Cerebellar cortex (tissue), 1 donor: ENCODE measurements around the gene FAM240A.
"Not testable (repeated sequence)": the region's sequence is repeated elsewhere in the genome, so short reads cannot be mapped to it uniquely, and the experiment has no call there.

ENCODE experiments used
- DNase-seq: peaks from one replicate; pipeline ENCODE4 v3.0.0-alpha.2; 2015; ENCODE audit warnings: low spot score

FAM240A gene

DNA sequence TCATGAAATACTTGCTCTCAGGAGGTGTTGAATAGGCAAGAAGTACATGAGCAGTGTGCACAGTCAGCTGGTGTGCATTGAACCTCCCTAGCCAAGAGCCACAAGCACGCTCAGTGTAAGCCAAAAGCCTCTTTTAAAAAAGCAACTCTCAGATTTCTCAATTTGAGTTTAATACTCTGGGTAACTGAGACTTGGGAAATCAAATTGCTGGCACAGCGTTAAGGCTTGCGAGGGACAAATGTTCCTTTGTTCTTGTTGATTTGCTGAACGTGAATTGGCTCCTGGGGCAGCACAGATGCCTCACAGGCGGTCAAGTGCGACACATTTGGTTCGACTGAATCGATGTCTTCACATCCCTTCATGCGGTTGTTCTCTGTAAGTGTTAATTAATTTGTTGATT, at the start of gene FAM240A:
Gene FAM240A, plus strand, starts transcription at position 202 of the 400 bp plus-strand sequence. Its CDS starts 159 bp downstream, at position 361.
- DNase-seq: peak; percentile 3

DNA sequence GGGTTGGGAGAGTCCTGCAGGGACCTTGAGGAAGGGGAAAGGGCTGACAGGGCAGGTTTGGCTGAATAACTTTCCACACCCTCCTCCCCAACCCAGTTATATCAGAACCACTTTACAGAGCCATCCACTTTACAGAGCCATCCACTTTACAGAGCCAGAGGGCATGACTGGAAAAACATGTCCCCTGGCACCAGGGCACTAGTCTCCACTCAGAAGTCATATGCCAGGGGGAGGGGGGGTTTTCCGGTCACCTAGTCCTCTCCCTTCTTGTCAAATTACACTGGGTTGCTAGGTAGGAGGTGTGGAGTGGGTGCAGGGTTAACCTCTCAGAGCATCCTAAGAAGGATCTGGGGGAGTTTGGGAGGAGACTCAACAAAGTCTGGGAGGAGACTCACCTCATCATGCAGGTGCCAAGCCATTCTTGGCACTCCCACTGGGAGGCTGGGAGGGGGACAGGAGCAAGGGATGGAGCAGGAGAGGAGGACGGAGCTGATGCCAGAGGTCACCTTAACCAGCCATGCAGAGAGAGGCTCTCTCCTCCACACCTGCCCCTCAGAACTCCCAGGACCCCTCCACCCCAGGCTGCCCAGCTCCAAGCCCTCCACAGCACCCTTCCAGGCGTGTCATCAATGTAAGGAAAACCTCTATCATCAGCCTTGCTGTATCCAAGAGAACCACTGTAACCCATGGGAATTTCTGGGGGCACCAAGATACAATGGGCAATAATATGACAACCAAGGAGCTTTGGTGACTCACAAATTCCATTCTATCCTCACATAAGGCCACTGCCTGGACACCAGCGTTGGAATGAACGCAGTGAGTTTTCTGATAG, 47.9 kb upstream of the FAM240A start:
- DNase-seq: peak; percentile 2

DNA sequence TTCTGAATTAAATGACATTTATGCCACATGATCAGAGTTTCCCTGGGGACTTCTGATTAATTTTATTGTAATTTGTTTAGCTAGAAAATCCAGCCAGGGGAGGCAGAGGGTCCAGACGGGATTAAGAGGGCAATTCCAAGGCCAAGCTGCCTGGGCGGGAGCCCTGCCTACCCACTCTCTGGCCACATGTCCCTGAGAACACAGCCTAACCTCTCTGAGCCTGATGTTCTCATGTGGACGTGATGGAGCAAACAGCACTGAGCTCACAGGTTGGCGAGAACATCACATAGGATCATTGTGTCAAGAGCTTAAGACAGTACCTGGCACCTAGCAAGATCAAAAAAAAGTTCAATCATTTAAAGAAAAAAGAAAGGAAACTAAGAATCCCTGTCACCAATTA, 47.2 kb upstream of the FAM240A start:
- no peak for DNase-seq

DNA sequence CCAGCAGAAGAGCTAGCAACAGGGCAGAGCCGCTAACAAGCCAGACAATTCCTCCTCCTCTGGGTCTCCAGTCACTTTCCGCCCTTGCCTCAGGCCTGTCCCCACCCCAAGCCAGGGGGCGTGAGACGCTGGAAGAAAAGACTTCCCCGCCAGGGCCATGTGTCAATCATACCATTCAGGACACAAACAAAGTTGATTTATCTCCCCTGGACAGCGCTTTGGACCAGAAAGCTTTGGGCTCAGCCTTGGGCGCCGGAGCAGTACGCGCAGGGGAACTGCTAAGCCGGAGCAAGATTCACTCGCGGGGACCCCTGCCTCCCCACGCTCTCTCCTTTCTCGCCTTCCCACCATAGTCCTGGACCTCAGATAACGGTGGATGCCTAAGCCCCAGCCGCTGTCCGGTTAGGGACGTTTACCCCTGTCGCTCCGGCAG, 46.7 kb upstream of the FAM240A start:
- DNase-seq: peak; percentile 35

DNA sequence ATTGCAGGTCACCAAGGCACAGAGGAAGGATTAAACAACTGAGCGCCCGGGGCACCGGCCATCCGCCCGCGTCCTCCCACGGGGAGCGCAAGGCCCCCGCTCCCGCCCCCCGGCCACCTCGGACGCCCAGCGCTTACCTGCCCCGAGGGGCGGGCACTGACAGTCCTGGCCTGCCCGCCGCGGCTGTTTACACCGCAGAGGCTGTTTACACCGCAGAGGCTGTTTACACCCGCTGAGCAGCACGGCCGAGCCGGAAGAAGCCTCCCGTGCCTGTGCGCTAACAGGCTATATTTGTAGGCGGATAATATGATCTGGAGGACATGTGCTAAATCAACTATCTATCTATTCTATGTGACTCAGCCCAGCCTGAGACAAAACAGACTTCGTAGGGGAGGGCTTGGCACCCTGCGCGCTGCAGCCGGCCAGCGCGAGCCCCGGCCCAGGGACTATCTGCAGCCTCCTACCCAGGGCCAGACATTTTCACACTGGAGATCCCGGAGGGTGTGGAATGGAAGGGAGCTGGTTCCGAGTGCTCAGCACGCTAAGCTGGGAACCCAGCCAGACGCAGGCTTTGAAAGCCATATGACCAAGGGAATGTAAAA, 46.2 kb upstream of the FAM240A start, which contains the start of gene LRRC2:
Gene LRRC2, minus strand, starts transcription at position 263 of the 602 bp plus-strand sequence. CDS start 14,711 bp downstream, outside the sequence.
- DNase-seq: peak; percentile 76

DNA sequence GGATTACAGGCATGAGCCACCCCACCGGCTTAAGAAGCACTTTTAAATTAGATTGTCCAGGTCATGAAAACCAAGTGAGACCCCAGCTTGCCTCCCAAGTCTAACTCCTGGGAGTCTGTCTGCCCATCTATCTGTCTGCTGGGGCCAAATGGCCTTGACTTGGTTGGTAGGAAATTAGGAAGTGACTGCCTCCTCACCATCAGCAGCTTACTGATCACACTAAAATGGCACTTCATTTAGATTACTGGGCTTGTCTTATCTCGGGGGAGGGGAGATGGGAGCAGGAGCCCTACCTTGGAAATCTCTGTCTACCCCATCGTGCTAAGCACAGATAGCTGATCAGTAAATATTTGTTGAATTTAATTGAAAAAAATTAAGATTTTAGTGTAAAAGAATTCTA, 40.6 kb upstream of the FAM240A start:
- no peak for DNase-seq

DNA sequence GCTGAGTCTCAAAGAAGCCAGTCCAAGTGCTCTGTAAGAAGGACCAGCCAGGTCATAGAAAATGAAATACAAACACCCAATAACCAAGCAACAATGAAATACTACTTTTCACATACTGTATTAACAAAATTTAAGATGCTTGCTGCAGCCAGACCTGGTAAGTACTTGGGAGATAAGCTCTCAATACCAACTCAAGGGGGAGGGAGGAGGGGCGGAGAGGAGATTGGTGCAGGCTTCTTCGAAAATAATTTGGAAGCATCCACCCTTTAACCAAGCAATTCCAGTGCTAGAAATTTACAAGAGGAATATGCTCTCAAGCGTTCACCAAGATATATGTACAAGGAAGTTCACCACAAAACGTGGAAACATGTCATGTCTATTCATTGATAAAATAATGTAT, 38.6 kb upstream of the FAM240A start:
- no peak for DNase-seq

DNA sequence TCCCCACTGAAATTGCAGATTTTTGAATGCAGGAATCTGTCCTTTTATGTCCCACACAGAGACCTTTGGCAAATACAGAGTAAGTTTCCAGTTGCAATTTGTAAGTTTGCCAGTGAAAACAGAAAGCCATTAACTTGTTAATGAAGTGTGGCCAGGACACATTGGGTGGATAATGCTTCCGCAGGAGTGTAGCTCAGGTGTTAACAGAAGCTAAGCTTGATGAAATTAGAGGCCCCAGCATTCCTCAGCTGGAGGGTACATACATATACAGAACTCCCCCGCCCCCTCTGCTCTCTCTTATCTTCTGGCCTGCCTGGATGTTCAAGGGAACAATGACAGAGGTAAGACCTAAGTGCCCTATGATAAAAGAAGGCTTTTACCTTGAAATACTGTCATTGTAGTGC, 38.1 kb upstream of the FAM240A start:
- DNase-seq: no peak

DNA sequence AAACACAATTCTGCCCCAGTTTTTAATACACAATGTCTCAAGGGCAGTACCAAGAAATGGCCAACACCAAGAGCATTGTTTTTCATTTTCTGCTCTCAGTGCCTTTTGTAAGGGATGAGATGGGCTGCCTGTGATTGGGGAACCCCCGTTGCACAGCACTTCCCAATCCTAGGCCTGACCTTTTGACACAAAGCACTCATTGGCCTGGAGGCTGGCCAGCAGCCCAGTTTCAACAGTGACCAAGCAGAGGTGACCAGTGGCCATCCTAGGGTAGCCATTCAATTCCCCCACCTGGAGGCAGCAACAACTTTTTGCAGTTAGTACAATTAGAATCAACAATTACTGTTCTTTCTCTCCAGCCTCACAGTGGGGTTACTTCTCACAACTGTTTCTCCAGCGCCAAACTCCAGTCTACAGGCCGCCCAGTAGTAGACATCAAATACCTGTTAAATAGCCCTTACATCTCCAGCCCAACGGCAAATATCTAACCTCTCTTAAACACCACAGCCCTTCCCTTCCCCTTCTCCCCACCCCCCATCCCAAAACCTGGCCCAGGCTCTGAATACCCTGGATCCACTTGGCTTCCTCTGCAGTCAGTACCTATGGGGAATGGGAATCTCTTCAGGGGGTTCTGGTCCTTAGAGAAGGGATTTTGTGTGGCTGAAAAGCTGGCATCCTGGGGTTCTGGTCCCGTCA, 37.3 kb upstream of the FAM240A start:
- no peak for DNase-seq

DNA sequence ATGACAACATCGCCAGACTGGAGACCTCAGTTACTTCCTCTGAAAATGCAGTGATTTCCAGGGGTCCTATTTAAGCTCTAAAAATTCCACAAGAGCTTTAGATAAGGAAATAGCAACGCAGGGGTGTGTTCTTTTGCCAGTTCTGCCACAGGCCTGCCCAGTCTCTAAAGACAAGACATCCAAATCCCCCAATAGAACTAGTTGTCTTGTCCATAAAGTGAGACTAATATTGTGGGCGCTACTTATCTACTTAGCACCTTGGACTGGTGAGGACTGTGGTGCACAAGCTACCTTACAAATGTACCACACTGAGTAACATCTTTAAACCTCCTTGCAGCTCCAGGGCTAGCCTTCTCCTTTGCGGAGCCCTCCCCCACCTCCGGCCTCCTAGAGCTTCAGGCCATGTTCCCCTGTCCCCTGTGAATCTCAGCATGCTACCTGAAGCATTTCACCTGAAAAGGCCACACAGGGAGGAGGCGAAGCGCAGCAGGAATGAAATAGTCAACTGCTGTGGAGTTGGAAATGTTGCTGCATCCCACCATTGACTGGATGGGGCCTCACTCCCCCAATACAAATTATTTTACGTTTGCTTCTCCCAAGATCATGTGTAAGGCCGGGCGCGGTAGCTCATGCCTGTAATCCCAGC, 36.6 kb upstream of the FAM240A start:
- DNase-seq: no peak

DNA sequence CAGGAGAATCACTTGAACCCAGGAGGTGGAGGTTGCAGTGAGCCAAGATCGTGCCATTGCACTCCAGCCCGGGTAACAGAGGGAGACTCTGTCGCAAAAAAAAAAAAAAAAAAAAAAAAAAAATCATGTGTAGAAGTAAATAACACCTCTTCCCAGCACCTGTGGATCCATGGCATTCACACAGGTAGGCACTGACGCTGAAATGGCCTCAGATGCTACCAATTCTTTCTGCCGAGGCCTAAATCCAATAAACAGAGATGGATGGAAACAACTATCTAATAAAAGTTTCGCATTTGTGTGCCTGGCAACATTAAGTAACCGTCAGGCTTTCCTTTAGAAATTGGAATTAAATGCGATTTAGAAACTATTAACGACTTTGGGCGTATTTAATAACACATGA, 35.9 kb upstream of the FAM240A start:
- no peak for DNase-seq

DNA sequence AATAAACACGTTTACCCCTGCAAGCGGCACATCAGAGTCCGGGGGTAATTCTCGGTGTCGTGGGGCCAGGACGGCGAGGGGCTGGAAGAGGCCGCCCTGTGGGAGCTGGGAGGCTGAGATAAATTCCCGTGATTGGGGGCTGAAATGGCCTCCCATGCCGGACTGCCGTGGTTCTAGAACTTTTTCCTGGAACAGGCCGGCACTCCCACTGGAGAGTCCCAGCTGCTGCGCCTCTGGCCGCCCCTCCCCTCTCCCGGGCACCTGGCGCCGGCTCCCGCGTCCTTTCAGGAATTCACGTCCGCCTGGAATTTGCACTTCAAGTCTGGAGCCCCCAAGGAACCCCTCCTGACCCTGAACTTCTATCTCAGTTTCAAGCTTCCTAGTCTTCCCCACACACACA, 35.4 kb upstream of the FAM240A start:
- DNase-seq: no peak

DNA sequence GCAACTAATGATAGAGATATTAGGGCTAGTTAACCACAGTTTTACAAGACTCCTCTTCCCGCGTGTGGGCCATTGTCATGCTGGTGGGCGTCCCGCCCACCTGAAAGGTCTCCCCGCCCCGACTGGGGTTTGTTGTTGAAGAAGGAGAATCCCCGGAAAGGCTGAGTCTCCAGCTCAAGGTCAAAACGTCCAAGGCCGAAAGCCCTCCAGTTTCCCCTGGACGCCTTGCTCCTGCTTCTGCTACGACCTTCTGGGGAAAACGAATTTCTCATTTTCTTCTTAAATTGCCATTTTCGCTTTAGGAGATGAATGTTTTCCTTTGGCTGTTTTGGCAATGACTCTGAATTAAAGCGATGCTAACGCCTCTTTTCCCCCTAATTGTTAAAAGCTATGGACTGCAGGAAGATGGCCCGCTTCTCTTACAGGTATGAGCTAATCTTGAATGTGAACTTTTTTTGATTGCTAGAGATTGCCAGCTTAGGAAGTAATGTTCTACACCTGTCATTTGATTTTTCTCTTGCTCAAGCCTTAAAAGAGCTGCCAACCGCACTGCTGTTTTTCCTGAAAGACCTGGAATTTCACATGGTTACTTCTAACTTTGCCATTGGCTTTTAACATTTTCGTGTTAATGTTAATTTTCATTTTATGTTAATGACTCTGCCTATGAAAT, 34.6 kb upstream of the FAM240A start:
- DNase-seq: not testable (repeated sequence)

DNA sequence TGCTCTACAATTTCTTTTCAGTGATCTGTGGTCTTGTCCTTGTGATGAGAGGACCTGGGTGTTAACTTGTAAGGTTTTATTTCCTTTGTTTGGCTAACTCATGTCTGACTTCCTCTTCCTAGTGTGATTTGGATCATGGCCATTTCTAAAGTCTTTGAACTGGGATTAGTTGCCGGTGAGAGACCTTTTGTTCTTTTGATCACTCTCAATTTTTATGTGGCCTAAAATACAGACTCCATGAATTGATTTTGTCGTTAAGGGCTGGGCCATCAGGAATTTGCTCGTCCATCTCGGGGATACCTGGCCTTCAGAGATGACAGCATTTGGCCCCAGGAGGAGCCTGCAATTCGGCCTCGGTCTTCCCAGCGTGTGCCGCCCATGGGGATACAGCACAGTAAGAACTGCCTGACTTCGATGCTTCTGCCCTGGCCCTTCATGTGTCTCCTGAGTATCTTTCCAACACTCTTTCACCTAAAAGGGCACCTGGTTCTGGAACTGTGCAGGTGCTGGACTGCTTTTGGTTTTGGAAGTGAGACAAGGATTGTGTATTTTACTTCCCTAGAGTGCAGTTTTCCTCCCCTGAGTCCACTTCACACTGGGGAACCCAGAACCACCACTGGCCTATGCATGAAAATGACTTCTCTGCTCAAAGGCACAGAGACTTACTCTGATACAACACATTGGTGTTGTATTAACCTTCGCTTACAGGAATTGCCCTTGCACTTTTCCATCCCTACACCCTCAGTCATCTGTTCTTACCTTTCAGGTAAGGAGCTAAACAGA, 33.2 kb upstream of the FAM240A start:
- DNase-seq: no peak

DNA sequence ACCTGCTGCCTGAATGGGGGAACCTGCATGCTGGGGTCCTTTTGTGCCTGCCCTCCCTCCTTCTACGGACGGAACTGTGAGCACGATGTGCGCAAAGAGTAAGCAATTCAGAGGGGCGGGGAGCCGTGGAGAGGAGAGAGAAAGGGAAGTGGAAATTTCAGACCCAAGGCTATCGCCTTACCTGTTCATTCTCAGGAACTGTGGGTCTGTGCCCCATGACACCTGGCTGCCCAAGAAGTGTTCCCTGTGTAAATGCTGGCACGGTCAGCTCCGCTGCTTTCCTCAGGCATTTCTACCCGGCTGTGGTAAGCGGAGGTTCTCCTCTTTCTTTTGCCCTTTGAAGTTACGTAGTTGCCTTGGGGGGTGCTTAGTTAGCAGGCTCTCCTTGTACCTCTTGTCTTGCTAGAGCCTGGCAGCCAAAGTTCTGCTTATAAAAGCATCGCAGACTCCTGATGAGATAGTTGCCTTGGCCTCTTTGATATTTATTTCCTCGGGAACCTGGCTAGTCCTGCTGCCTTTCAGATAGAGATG, 32.5 kb upstream of the FAM240A start:
- DNase-seq: no peak

DNA sequence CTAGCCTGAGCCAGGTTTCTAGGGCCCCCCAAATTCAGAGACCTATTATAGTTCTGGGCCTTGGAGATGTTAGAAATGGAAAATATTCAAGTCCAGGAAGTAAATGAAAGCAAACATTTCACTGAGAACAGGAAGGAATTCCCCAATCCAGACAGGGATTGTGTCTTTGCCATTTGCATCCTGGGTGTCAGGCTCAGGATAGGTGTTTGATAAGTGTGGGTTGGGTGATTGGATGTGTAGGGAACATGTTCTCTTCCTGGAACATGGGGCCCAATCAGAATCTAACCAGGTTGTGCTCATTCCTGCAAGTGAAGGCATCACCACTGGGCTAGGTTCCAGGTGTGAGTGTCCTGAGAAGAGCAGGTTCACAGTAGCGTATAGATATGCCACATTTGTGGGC, 31.6 kb upstream of the FAM240A start:
- no peak for DNase-seq

DNA sequence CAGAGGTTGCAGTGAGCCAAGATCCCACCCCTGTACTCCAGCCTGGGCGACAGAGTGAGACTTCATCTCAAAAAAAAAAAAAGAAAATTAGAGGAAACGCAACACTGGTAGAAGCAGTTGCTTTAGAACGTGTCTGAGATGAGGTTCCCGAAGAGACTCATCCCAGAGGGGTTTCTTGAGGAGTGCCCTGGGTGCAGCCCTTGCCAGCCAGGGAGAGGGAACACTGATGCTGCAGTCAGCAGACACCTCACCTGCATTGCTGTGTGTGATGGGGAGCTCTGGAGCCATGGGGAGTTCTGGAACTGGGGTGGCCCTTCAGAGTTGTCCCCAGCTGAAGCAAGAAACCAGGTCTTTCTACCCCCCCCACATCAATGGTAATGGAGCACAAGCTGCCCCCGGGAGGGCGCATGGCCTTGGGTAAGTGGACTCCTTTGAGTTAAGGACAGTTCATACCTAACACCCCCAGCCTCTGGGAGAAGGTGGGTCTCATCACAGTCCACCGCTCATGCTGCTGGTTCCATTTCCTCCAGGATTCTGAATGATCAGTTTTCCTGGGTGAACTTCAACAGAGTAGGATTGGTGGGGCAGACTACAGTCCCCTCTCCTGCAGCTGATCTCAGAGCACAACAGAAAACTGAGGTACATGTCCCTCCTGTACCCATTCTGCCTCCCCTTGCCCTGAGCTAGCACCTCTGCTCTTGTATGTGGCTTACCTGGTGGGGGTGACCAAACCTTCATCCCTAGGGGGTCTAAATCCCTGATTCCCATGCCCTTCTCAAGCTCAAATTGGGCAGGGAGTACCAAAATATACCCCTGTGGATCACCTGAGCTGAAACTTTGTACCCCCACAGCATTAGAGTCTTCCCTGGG, 27.5 kb upstream of the FAM240A start:
- no peak for DNase-seq

DNA sequence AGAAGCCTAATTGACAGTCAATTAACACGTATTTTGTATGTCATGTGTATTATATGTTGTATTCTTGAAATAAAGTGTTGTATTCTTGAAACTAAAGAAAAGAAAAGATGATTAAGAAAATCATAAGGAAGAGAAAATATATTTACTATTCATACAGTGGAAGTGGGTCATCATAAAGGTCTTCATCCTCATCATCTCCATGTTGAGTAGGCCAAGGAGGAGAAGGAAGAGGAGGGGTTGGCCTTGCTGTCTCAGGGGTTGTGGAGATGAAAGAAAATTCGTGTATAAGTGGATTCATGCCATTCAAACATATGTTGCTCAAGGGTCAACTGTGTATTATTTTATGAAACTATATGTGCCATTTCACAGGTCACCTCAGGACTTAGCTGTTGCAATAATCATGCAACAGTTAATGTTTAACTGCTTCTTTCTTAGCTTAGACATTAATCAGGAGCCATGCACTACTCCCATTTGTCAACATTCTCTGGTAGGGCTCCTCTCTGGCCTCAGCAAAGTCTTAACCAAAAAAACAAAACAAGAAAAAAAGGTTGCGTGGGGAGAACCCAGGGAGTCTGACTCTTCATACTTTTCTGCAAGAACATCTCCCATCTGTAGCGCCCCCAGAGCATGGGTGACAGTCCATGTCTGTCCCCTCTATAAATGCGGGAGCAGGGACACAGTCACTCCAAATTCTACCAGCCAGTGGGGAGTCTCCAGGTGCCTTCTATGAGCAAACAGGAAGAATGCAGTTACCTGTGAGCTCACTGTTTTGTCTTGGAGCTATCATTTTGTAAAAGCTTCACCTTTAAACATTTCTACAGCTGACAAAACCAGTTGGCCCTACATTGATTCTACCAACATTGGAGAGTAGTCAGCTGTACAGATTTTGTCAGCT, 26.3 kb upstream of the FAM240A start:
- DNase-seq: no peak
